H9 (cell line): ENCODE results near the gene HDHD3. TPM values are rescaled to one million over a fixed set of nuclear protein-coding genes. Genes with fewer than 3 reads are reported as not detected.

ENCODE experiments used
- DNase-seq: peaks from one replicate; pipeline ENCODE4 v3.0.0-alpha.2; 2017
- H2AFZ ChIP-seq: one replicate; pipeline ENCODE4 v1.6.1; 2013; ENCODE audit warnings: mild to moderate bottlenecking, low read length, control low read depth, moderate library complexity
- H2AK5ac ChIP-seq: 2 replicates; pipeline ENCODE4 v1.6.1; 2013; ENCODE audit warnings: low read length, control low read depth, mixed read lengths; ENCODE audit not compliant: insufficient read length
- H2BK120ac ChIP-seq: one replicate; pipeline ENCODE4 v1.6.1; 2013; ENCODE audit warnings: low read depth, mild to moderate bottlenecking, low read length, control low read depth, inconsistent platforms; ENCODE audit not compliant: poor library complexity, severe bottlenecking
- H2BK12ac ChIP-seq: 2 replicates; pipeline ENCODE4 v1.6.1; 2013; ENCODE audit warnings: low read length, control low read depth, mixed read lengths, low read depth; ENCODE audit not compliant: insufficient read length
- H2BK15ac ChIP-seq: 2 replicates; pipeline ENCODE4 v1.6.1; 2013; ENCODE audit warnings: low read depth, low read length, control low read depth
- H2BK20ac ChIP-seq: one replicate; pipeline ENCODE4 v1.6.1; 2013; ENCODE audit warnings: low read depth, mild to moderate bottlenecking, low read length, control low read depth, inconsistent platforms; ENCODE audit not compliant: poor library complexity, severe bottlenecking
- H2BK5ac ChIP-seq: 2 replicates; pipeline ENCODE4 v1.6.1; 2013; ENCODE audit warnings: low read length, control low read depth, mixed read lengths; ENCODE audit not compliant: insufficient read length
- H3K14ac ChIP-seq: 2 replicates; pipeline ENCODE4 v1.6.1; 2013; ENCODE audit warnings: low read length, control low read depth; ENCODE audit not compliant: insufficient read depth
- H3K18ac ChIP-seq: 2 replicates; pipeline ENCODE4 v1.6.1; 2013; ENCODE audit warnings: low read depth, mild to moderate bottlenecking, mixed read lengths, low read length, control low read depth; ENCODE audit not compliant: insufficient read length
- H3K23ac ChIP-seq: 2 replicates; pipeline ENCODE4 v1.6.1; 2013; ENCODE audit warnings: low read length, control low read depth, mixed read lengths, low read depth; ENCODE audit not compliant: insufficient read length
- H3K23me2 ChIP-seq: 2 replicates; pipeline ENCODE4 v1.6.1; 2013; ENCODE audit warnings: low read depth, mild to moderate bottlenecking, mixed read lengths, low read length, control low read depth; ENCODE audit not compliant: insufficient read length, poor library complexity, severe bottlenecking
- H3K27ac ChIP-seq: 2 replicates; pipeline ENCODE4 v1.5.1; 2013; ENCODE audit warnings: low read length, control low read depth, mixed read lengths, low read depth; ENCODE audit not compliant: insufficient read length
- H3K27me3 ChIP-seq: 2 replicates; pipeline ENCODE4 v1.6.1; 2013; ENCODE audit warnings: low read length, control low read depth, inconsistent platforms; ENCODE audit not compliant: insufficient read depth
- H3K4ac ChIP-seq: 2 replicates; pipeline ENCODE4 v1.6.1; 2013; ENCODE audit warnings: low read depth, mild to moderate bottlenecking, control low read depth, inconsistent platforms, low read length, moderate library complexity
- H3K4me1 ChIP-seq: 2 replicates; pipeline ENCODE4 v1.6.1; 2013; ENCODE audit warnings: low read length, control low read depth, inconsistent platforms; ENCODE audit not compliant: insufficient read depth
- H3K4me2 ChIP-seq: 2 replicates; pipeline ENCODE4 v1.6.1; 2013; ENCODE audit warnings: low read length, control low read depth, mixed read lengths; ENCODE audit not compliant: insufficient read length, insufficient read depth
- H3K56ac ChIP-seq: 2 replicates; pipeline ENCODE4 v1.6.1; 2013; ENCODE audit warnings: low read depth, mild to moderate bottlenecking, mixed read lengths, low read length, control low read depth; ENCODE audit not compliant: insufficient read length
- H3K79me1 ChIP-seq: 2 replicates; pipeline ENCODE4 v1.6.1; 2013; ENCODE audit warnings: low read depth, mild to moderate bottlenecking, moderate library complexity, low read length, control low read depth, inconsistent platforms; ENCODE audit not compliant: insufficient read depth, poor library complexity, severe bottlenecking
- H3K79me2 ChIP-seq: 2 replicates; pipeline ENCODE4 v1.6.1; 2013; ENCODE audit warnings: low read length, control low read depth, inconsistent platforms; ENCODE audit not compliant: insufficient read depth
- H3K9ac ChIP-seq: 2 replicates; pipeline ENCODE4 v1.6.1; 2013; ENCODE audit warnings: low read length, control low read depth, mixed read lengths; ENCODE audit not compliant: insufficient read length; ENCODE audit errors: extremely low read depth
- H3K9me3 ChIP-seq: one replicate; pipeline ENCODE4 v1.6.1; 2013; ENCODE audit warnings: low read depth, low read length, inconsistent platforms; ENCODE audit not compliant: control insufficient read depth
- H3T11ph ChIP-seq: one replicate; pipeline ENCODE4 v1.6.1; 2013; ENCODE audit warnings: mild to moderate bottlenecking, low read length, control low read depth, inconsistent platforms
- H4K20me1 ChIP-seq: one replicate; pipeline ENCODE4 v1.6.1; 2013; ENCODE audit not compliant: control insufficient read depth, insufficient read length, insufficient read depth
- H4K5ac ChIP-seq: 2 replicates; pipeline ENCODE4 v1.6.1; 2013; ENCODE audit warnings: low read depth, mild to moderate bottlenecking, mixed read lengths, low read length, control low read depth; ENCODE audit not compliant: insufficient read length
- H4K8ac ChIP-seq: replicated peaks from 2 replicates; pipeline ENCODE4 v1.6.1; 2013; ENCODE audit warnings: low read length, control low read depth, mixed read lengths, low read depth; ENCODE audit not compliant: insufficient read length
- H4K91ac ChIP-seq: 2 replicates; pipeline ENCODE4 v1.6.1; 2013; ENCODE audit warnings: low read depth, mild to moderate bottlenecking, moderate library complexity, mixed read lengths, low read length, control low read depth; ENCODE audit not compliant: insufficient read length
- H3K27ac Mint-ChIP-seq, 3 experiments: 2 replicates in 2 of 3; 3 replicates in 1 of 3; pipeline ENCODE4 v1.8.0; 2020 to 2021; ENCODE audit warnings: mixed read lengths in 3 of 3, mild to moderate bottlenecking in 1 of 3, moderate library complexity in 1 of 3
- H3K27me3 Mint-ChIP-seq: 2 replicates; pipeline ENCODE4 v1.8.0; 2021; ENCODE audit warnings: low read depth, mild to moderate bottlenecking, moderate library complexity, mixed read lengths
- H3K36me3 Mint-ChIP-seq, 3 experiments: 2 replicates in 2 of 3; 3 replicates in 1 of 3; pipeline ENCODE4 v1.8.0; 2020 to 2021; ENCODE audit warnings: low read depth in 3 of 3, mixed read lengths in 3 of 3; ENCODE audit not compliant: insufficient read depth in 1 of 3
- H3K4me1 Mint-ChIP-seq, 2 experiments: 2 replicates each; pipeline ENCODE4 v1.8.0; 2020; ENCODE audit warnings: mixed read lengths in 2 of 2
- H3K4me3 Mint-ChIP-seq, 2 experiments: 2 replicates in 1 of 2; 3 replicates in 1 of 2; pipeline ENCODE4 v1.8.0; 2020 to 2021; ENCODE audit warnings: mild to moderate bottlenecking in 2 of 2, mixed read lengths in 2 of 2, moderate library complexity in 1 of 2
- H3K9me3 Mint-ChIP-seq, 2 experiments: 2 replicates in 1 of 2; 3 replicates in 1 of 2; pipeline ENCODE4 v1.8.0; 2020; ENCODE audit warnings: mild to moderate bottlenecking in 2 of 2, mixed read lengths in 2 of 2, moderate library complexity in 1 of 2
- WGBS: extraction: QIAGEN DNeasy Blood & Tissue Kit; methylation state at CpG from one replicate; pipeline ENCODE4 v1.1.7; 2013; ENCODE audit warnings: missing lambda C conversion rate, low lambda C conversion rate, mixed read lengths; ENCODE audit not compliant: insufficient read length; ENCODE audit errors: extremely low coverage; 5-methylcytosine and 5-hydroxymethylcytosine counted together
- total RNA-seq: library from RNA; stranded (reverse); gene quantifications from 2 replicates; pipeline ENCODE4 v1.2.1, GENCODE V29; 2021
- TF ChIP-seq, protein P1 (sequence below): fragments of 200-600 bp; sonication (generic); conservative IDR thresholded peaks from 3 replicates; pipeline ENCODE4 v1.8.0; 2021; ENCODE audit warnings: antibody characterized with exemption, mild to moderate bottlenecking

Gene HDHD3
- total RNA-seq, 1 experiment from 2014 or later, result 10.9 TPM

DNA sequence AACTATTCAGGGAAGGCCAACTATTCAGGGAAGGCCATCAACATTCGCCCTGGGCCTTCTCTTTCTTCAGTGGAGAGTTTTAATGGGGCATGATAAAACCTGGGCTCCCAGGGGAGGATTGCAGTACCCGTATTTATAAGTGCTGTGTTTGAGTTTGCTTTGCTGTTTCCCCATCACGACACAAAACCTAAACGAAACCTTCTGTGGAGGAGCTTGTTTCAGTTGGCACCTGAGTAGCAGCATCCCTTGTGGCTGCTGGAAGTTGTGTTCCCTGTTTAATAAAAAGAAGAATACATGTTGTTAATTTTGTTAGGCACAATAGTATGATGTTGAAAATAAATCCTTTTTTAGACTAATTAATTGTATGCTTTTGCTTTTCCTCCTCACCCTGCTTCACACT lies 45.0 kb downstream of the HDHD3 start:
- Histone ChIP-seq H2BK5ac (no peak overlapping the region), H3K27me3 (no peaks in the 10 kb centered on the region), H2AFZ (no peak overlapping the region), H4K8ac (no peak overlapping the region), H3K18ac (no peak overlapping the region), H2BK120ac (no peak overlapping the region), H3K4me2 (no peak overlapping the region), H2BK15ac (no peak overlapping the region), H4K20me1 (no peaks in the 10 kb centered on the region), H2BK20ac (no peak overlapping the region), H3K79me1 (no peaks in the 10 kb centered on the region), H3K56ac (no peak overlapping the region), H3K14ac (no peak overlapping the region), H3T11ph (no peak overlapping the region), H3K9me3 (no peaks in the 10 kb centered on the region), H4K5ac (no peak overlapping the region), H3K79me2 (no peaks in the 10 kb centered on the region), H2BK12ac (no peak overlapping the region), H3K23ac (no peak overlapping the region), H3K27ac (no peak overlapping the region), H4K91ac (no peak overlapping the region), H3K4me1 (no peaks in the 10 kb centered on the region), H3K9ac (no peak overlapping the region), H3K4ac (no peak overlapping the region), H2AK5ac (no peak overlapping the region), H3K23me2 (no peaks in the 10 kb centered on the region)
- Mint-ChIP-seq H3K27ac (no peak overlapping the region), H3K4me1 (peaks cover 0 to 5% of the 10 kb centered on the region in 2 experiments; a peak in 1 of 4 replicates), H3K27me3 (peaks cover 5% of the 10 kb centered on the region; the same call in 1 of the 2 replicates), H3K36me3 (no peaks in the 10 kb centered on the region), H3K9me3 (no peaks in the 10 kb centered on the region), H3K4me3 (no peak overlapping the region)
- TF ChIP-seq, protein P1, sequence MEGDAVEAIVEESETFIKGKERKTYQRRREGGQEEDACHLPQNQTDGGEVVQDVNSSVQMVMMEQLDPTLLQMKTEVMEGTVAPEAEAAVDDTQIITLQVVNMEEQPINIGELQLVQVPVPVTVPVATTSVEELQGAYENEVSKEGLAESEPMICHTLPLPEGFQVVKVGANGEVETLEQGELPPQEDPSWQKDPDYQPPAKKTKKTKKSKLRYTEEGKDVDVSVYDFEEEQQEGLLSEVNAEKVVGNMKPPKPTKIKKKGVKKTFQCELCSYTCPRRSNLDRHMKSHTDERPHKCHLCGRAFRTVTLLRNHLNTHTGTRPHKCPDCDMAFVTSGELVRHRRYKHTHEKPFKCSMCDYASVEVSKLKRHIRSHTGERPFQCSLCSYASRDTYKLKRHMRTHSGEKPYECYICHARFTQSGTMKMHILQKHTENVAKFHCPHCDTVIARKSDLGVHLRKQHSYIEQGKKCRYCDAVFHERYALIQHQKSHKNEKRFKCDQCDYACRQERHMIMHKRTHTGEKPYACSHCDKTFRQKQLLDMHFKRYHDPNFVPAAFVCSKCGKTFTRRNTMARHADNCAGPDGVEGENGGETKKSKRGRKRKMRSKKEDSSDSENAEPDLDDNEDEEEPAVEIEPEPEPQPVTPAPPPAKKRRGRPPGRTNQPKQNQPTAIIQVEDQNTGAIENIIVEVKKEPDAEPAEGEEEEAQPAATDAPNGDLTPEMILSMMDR, result no peak
- no CpG with 5 or more reads among the region's 4 CpGs for WGBS
- no peak for DNase-seq
